HK-2 (cell line): Measurements from ENCODE around the gene ALS2CL.

Experiments
- DNase-seq: peaks from one replicate; pipeline ENCODE4 v3.0.0-alpha.2; 2018; ENCODE audit not compliant: unreplicated experiment

ALS2CL gene

DNA sequence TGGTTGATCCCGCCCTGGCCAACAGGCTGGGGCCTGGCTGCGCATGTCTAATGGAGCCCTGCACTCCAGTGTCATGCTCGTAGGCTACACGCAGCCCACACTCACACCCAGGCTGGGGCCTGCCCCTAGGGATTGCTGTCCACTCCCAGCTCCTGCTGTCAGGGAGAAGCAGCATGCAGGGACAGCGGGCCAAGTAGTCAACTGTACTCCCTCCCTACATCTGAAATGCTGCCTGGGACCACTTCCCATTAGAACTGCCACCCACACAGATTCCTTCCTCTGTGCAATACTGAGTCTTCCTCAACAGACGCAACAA, 16.1 kb downstream of the ALS2CL start:
- no peak for DNase-seq

GRCh38 chr3:46676601-46677410, 16.7 kb downstream of the ALS2CL start:
- no peak for DNase-seq

DNA sequence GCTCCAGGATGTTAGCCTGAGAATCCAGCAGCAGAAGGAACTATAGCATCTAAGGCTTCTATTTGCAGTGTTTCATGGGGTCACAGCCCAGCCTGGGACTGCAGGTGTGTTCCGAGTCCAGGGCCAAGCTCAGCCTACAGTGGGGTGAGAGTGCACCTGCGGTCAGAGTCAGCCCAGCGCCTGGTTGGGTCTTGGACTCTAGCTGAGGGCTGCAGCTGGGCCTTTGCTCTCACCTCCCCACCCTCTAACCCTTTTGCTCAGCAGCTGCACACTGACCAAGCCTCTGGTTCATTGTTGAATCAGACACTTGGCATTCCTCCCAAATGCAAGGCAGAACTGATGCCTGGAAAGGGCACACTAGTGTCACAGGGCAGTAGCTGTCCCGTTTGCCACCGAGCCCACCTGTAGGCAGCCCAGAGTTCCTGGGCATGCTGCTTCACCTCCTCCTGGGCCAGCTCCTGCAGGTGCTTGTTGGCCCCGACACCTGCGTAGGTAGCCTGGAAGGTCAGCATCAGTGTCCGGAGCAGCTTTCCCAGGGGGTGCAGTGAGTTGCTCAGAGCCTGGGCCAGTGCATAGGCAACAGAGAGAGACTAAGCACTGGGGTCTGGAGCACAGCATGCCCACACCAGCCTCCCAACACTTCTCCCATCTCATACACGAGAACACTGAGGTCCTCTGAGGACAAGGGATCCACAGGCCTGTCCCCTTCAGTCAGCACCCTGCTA, 17.5 kb downstream of the ALS2CL start:
- no peak for DNase-seq

- DNase-seq: no peak
Observed at GRCh38 chr3:46675426-46675825, 18.1 kb downstream of the ALS2CL start.

- DNase-seq: no peak
Observed at GRCh38 chr3:46674031-46674845, 19.2 kb downstream of the ALS2CL start.

DNA sequence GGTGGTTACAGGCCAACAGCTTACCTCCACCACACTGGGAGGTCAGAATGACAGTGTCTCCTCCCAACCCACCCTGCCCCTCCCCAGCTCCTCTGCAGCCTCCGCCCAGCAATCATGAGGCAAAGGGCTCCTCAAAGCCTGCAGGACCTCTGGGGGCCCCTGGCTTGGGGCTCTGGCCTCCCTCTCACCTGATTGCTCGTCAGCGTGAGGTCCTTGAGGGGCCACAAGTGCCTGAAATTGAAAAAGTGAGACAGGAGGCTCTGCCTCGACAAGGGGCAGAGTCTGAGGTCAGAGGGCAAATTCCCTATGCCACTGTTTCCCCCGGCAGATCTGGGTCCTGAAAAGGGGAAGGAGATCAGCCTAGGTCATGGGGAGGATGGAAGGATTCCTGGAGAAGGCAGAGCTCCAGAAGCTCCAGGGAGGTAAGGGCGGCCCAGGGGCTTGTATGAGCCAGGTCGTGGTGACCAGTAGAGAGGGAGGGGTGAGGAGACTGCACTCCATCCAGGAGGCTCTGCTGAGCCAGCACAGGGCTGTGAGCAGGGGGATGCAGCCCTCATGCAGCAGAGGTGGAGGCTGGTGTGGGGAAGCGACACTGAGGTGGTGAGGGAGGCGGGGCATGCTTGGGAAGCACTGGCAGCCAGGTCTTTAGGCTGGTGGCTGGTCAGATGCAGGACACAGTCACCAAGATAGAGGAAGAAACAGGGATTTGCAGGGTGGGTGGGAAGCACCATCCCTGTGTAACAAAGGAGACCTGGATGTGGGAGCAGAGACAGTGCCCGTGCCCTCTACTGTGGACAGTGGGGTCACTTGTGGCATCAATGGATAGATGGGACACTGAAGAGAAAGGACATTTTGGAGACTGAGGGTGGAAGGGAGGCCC, 20.1 kb downstream of the ALS2CL start:
- DNase-seq: no peak

DNA sequence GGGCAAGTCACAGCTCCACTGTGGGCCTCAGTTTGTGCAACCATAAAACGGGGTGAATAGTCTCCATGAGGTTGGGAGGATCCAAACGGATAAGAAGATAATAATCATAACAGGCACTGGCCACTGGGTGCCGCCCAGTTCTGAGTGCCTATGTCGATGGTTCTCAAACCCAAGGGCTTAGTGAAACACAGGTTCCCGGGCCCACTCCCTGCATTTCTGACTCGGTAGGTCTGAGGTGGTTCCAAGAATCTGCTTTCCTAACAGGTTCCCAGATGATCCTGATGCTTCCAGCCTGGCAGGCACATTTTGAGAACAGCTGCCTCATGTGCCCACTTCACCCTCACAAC, 21.2 kb downstream of the ALS2CL start:
- no peak for DNase-seq

DNA sequence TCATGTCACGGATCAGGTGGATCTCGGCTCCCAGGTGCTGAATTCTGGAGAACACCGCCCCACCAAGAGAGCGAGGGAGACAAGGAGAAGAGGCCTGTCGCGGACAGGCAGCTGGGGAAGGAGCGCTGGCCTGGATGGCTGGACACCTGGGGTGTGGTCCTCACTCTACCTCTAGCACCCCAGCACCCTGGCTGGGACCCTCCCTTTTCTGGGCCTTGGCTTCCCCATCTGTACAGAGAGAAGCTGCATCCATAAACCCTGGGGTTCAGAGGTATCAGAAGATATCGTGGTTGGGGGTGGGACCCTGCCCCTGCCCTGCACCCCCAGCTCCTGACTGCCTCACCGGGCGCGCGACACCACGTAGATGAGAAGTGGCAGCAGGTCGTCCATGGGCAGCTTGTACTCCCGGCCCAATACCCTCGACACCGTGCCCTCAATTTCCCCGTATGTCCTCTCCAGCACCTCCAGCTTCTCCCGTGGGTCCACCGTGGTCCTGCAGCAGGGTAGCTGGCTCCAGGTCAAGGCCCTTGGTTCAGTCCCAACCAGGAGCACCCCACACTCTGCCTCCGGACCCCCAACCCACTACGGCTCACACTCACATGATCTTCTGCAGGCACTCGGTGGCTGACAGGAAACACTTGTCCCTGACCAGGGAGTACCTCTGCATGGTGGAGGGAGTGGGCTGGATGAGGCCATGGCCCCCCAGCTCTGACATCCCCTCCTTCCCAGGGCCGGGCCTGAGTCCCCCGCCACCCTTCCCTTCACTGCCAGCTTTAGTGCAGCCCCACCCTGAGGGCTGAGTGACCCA, 21.7 kb downstream of the ALS2CL start:
- no peak for DNase-seq

DNA sequence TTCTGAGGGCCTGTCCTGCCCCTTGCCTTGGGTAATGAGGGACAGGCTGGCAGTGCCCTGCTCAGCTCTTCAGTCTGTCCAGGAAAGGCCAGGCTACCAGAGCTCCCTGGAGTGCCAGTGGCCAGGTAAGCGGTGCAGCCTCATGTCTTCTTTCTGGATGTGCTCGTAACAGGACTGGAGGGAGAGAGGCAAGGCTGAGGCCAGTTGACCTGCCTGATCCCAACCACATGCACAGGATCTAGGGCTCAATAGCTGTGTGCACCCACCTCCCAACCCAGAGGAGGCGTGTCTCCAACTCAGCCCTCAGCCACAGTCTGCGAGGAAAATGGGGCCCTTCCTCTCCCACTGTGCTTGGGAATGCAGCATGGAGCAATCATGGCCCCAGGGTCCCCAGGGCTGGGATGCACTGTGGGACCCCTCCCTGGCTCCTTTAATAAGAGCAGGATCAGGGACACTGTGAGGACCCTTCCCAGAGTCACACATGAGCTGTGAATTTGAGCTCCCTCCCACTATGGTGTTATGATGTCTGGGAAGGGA, 22.5 kb downstream of the ALS2CL start:
- no peak for DNase-seq

GRCh38 chr3:46670000-46670890, 23.2 kb downstream of the ALS2CL start:
- no peak for DNase-seq

DNA sequence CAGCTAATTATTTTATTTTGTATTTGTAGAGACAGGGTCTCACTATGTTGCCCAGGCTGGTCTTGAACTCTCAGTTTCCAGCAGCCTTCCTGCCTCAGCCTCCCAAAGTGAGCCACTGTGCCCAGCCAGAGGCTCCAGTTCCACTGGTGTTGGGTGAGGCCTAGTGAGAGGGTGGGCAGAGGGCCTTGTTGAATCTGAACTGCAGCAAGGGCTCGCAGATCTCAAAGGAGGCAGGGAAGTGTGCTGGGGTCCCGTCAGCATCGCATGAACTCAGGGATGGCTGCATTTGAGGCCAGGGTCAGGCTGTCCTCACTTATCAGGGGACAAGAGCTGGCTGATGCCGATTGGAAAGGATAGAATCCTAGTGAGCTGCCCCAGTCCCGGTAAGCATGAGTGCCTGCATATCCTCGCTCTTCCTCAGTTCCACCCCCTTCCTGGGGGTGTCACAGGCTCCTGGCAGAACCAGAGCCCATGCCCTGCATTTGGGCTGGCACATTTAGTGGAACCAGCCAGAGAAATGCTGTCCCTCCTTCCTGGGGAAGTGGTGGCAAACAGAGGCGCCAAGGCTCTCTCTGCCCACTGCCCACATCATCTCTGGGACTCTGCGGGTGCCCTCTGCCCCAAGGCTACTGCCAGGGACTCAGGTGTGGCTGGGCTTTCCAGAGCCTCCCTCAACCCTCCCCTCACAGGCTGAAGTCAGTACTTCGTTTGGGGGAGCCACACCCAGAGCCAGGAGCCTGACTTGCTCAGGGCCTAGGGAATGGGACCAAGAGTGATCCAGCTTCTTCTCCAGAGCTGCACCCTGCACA, 24.1 kb downstream of the ALS2CL start:
- no peak for DNase-seq

DNA sequence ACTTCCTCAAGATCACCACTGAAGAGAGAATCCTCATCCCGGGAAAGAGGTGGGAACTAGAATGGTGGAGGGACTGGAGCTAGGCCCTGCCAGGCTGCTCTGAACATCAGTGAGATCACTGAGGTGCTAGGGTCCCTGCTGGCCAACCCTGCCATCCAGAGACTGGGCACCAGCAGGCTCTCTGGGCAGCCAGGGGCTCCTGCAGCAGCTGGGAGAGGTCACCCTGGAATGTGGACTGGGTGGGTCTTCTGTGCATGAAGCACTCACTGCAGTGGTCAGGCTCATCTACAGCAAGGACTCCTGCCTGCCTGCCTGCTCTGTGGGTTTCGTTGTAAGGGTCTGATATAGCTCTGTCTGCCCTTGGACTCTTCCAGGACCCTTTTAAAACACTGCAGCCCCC, 24.9 kb downstream of the ALS2CL start:
- no peak for DNase-seq

DNA sequence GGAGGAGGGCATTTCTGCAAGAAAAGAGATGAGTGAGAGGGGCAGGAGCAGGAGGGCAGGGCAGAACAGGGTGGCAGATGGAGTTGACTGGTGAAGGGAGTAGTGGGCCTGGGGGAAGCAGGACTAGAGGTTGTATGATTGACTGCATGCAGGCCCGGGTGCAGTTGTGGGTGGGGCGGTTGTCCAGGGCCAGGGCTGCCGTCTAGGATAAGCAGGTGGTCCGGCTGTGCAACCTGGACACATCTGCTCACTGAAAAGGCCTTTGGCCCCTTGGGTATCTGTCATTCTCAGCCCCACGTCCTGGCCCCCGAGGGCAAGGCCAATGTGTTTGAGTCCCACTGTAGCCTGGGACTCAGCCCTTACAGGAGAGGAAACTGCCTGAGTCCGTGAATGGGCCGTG, 25.4 kb downstream of the ALS2CL start:
- DNase-seq: no peak

GRCh38 chr3:46667657-46668056, 25.8 kb downstream of the ALS2CL start:
- DNase-seq: no peak

DNA sequence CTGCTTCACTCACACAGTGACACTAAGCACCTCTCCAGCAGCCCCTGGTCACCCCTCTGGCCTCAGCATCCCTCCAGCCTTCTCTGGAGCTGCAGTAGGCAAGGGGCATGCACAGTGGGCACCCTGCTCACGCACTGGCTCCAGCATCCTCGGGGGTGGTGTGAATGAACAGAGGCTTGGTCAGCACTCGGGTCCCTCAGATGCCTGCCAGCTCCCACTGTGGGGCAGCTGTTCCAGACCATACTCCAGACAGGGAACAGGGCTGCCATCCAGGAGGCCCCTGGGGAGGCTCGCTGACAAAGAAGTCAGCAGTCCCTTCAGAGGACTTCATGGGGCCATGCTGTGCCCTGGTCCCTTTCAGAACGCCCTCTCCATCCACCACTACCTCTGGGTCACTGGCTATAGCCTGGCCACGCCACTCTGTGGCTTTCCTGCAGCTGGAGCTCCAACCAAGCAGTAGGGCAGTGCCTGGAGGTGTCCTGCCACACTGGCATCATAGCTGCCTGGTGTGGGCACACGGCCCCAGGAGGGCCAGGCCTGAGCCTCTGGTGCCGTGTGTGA, 26.3 kb downstream of the ALS2CL start:
- DNase-seq: no peak

DNA sequence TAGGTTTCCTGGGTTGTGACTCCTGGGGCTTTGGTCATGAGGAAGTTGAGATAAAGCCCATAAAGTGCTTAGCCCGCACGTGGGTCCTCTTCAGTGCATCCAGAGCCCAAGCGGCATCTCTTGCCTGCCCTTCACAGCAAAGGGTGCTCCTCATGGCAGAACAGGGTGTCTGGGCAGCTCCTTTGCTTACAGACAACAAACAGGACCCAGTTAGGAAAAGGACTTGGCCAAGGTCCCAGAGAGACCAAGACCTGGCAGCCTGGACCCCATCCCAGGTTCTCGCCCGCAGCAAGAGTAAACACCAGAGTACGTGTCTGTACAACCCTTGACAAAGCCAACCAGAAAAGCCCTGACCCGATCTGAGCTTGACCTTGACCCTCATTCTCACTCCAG, 27.0 kb downstream of the ALS2CL start:
- no peak for DNase-seq

DNA sequence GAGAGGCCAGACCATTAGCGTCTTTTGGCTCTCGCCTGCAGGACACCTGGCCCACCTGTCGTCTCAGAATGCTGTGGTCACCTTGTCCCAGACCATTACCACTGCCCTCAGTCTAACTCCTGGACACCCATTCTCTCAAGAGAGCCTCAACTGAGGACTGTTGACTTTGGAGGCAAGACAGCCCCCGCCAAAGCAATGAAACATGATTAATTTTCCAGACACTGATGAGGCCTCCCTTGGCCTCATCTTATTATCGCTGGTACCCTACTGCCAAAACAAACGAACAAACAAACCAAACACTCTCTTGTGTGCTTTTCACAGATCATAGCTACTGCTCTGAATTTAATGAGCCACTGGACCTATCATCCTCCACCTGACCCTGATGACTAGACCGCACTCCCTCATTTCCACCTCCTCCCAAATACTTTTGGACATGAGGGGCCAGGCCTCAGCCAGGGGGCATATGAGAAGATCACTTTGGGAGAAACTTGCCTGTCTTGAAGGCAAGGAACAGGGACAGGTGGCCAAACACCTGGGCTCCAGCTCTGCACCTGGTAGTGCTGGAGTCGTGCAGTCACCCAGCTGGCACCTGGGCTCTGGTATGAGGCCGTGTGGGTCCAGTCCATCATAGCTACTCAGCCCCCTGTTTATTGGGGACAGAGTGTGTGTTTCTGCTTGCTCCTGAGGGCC, 27.6 kb downstream of the ALS2CL start:
- DNase-seq: no peak
